Heart left ventricle (tissue), 16 donors: ENCODE data around the gene CNN2. TPM values are rescaled to one million over a fixed set of nuclear protein-coding genes. Genes with fewer than 3 reads are reported as not detected.

ENCODE experiments used
- ATAC-seq, 4 donors: fragments of 200-7000 bp; cut with Tn5 transposase; one replicate each; pipeline ENCODE4 v1.9.1; 2020 to 2022; ENCODE audit warnings: moderate library complexity in 4 of 4, mild to moderate bottlenecking in 3 of 4, moderate number of reproducible peaks in 1 of 4
- DNase-seq, 5 donors: peaks; one replicate each; pipeline ENCODE4 v3.0.0-alpha.2; 2020
- H3K27ac ChIP-seq, 12 donors: fragments of 200-600 bp; sonication (generic) in 4 of 12; one replicate each; pipeline versions ENCODE4 v1.5.0 to v1.8.0; 2016 to 2022; ENCODE audit warnings: mild to moderate bottlenecking in 2 of 12
- H3K27me3 ChIP-seq, 9 donors: fragments of 200-600 bp; sonication (generic) in 2 of 9; one replicate each; pipeline versions ENCODE4 v1.5.1 to v1.8.0; 2016 to 2022; ENCODE audit warnings: mild to moderate bottlenecking in 3 of 9
- H3K36me3 ChIP-seq, 9 donors: fragments of 200-600 bp; sonication (generic) in 2 of 9; one replicate each; pipeline versions ENCODE4 v1.5.0 to v1.8.0; 2018 to 2022; ENCODE audit warnings: mild to moderate bottlenecking in 2 of 9
- H3K4me1 ChIP-seq, 12 donors: fragments of 200-600 bp; sonication (generic) in 4 of 12; one replicate each; pipeline versions ENCODE4 v1.5.0 to v1.8.0; 2016 to 2022; ENCODE audit warnings: mild to moderate bottlenecking in 3 of 12
- H3K4me3 ChIP-seq, 12 donors: fragments of 200-600 bp; sonication (generic) in 4 of 12; one replicate each; pipeline versions ENCODE4 v1.5.0 to v1.8.0; 2017 to 2022; ENCODE audit warnings: mild to moderate bottlenecking in 9 of 12, moderate library complexity in 4 of 12
- H3K9me3 ChIP-seq, 12 donors: fragments of 200-600 bp; sonication (generic) in 4 of 12; one replicate each; pipeline versions ENCODE4 v1.5.0 to v1.8.0; 2016 to 2022; ENCODE audit warnings: mild to moderate bottlenecking in 1 of 12
- POLR2A ChIP-seq, 2 donors: fragments of 450-650 bp; IDR thresholded peaks; one replicate each; pipeline ENCODE4 v1.6.1; 2017; ENCODE audit warnings: antibody characterized with exemption in 2 of 2, mild to moderate bottlenecking in 2 of 2, moderate library complexity in 2 of 2
- WGBS, 4 donors: extraction: QIAGEN DNeasy Blood & Tissue Kit in 2 of 4; methylation state at CpG; one replicate each; pipeline versions ENCODE4 v1.1.5 to v1.1.7; 2013 to 2018; 5-methylcytosine and 5-hydroxymethylcytosine counted together
- intact Hi-C, 10 donors: fragments of 100-400 bp; cut with DNase I; formaldehyde crosslinking; loops; one replicate each; pipeline versions ENCODE4 v1.11.1 to v1.14.2; 2022
- polyA plus RNA-seq, 2 donors: library from polyadenylated mRNA; stranded (reverse); fragments of 200-250 nt; gene quantifications; one replicate each; pipeline ENCODE4 v1.2.3, GENCODE V29; 2013
- total RNA-seq, 9 donors: library from RNA; depleted of rRNA in 2 of 9; stranded (reverse); fragments of >200 nt in 2 of 9; fragmentation: NEBNext Ultra II Directional in 3 of 9; extraction: Animal tissue kit (Norgen Biotek cat#: 25700) in 3 of 9; gene quantifications; one replicate each; pipeline versions ENCODE4 v1.1.0 to v1.2.4, GENCODE V29; 2016 to 2023
- TF ChIP-seq, protein P1 (sequence below), 12 donors: fragments of 200-600 bp; sonication (generic) in 4 of 12; IDR thresholded peaks; one replicate each; pipeline versions ENCODE4 v1.5.0 to v1.8.0; 2018 to 2022; ENCODE audit warnings: antibody characterized with exemption in 12 of 12, mild to moderate bottlenecking in 5 of 12
- donor health status: ischemic (EF 13 %, LVEDD 7.1; RV severe dilation, severe dysfunction).
- donor health status: healthy with polysubstance abuse.
- donor health status: DM: no; HTN: yes; CAD: no.
- donor health status: DM: no; HTN: no; CAD: no.
- donor health status: ischemic (EF 25% LVEDD 6.9; RV normal size, moderate dysfunction).
- donor health status: ischemic (EF 25% LVEDD 5.7; RV mildly dilated, moderate dysfunction).
- donor health status: healthy.
- donor health status: DM: yes; HTN: yes; CAD: no.
- donor health status: ischemic (EF 35%, LVEDD 5.7; RV mildly dilated, moderate dysfunction).
- donor health status: nonischemic (EF 11% LVEDD 7.7; RV severe dilation, severe dysfunction).
- donor health status: DM: yes; HTN: yes; CAD: no.
- donor health status: PGD.
- donor health status: ischemic (EF 29% LVEDD 5.4; RV normal size, mild dysfunction).
- donor health status: nonischemic (EF 23%, LVEDD 6.1; RV moderate dilation, normal function).

CNN2 gene
- total and polyA plus RNA-seq, 11 donors = 26.2 to 98.5 (median 58.2) TPM

- Histone ChIP-seq H3K9me3 (no peaks in the 10 kb centered on the region), H3K36me3 (peaks cover 0 to 44% (median 19%) of the 10 kb centered on the region in 9 donors), H3K27ac (no peak overlapping the region), H3K4me1 (peaks cover 3 to 30% (median 19%) of the 10 kb centered on the region in 12 donors), H3K27me3 (no peaks in the 10 kb centered on the region), H3K4me3 (no peak overlapping the region)
- WGBS, 4 donors = 91 to 93% (median 92%) methylated on average over 11 to 14 of the region's 14 CpGs
- no peak for DNase-seq
- ATAC-seq = no peak
- TF ChIP-seq, protein P1, sequence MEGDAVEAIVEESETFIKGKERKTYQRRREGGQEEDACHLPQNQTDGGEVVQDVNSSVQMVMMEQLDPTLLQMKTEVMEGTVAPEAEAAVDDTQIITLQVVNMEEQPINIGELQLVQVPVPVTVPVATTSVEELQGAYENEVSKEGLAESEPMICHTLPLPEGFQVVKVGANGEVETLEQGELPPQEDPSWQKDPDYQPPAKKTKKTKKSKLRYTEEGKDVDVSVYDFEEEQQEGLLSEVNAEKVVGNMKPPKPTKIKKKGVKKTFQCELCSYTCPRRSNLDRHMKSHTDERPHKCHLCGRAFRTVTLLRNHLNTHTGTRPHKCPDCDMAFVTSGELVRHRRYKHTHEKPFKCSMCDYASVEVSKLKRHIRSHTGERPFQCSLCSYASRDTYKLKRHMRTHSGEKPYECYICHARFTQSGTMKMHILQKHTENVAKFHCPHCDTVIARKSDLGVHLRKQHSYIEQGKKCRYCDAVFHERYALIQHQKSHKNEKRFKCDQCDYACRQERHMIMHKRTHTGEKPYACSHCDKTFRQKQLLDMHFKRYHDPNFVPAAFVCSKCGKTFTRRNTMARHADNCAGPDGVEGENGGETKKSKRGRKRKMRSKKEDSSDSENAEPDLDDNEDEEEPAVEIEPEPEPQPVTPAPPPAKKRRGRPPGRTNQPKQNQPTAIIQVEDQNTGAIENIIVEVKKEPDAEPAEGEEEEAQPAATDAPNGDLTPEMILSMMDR (IDR thresholded peaks at IDR 0.05) = no peak
- TF ChIP-seq POLR2A (IDR thresholded peaks at IDR 0.05) = no peak
- intact Hi-C loops = loop anchor here in 3 of 10 donors (5.0 to 10.0 kb wide), 3 partner anchors 121 to 214 kb away; no protein-coding TSS in a partner anchor
Observed at GRCh38 chr19:986083-986482, 40.3 kb upstream of the CNN2 start.

DNA sequence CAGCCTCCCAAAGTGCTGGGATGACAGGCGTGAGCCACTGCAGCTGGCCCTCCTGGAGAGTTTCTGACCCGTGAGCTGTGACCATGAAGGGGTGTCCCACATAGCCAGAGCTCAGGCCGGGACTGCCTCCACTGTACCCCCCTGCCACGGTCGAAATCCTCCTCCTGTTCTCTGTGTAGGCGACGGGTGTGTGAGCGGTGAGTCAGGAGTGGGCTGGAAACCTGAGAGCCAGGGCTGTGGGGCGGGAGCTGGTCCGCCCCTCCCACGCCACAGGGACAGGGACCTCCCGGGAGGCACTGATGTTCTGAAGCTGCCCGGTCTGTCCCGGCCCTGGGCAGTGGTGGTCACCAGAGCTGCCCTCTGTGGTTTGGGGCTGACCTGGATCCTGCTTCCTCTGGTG is 38.3 kb upstream of the CNN2 start:
- H3K9me3 ChIP-seq = no peaks in the 10 kb centered on the region
- H3K36me3 ChIP-seq = peaks cover 0 to 57% (median 19%) of the 10 kb centered on the region in 9 donors
- no peak for DNase-seq
- H3K27ac ChIP-seq = no peak overlapping the region
- intact Hi-C loops = loop anchor here in 3 of 10 donors (5.0 to 10.0 kb wide), 3 partner anchors 123 to 216 kb away; no protein-coding TSS in a partner anchor
- ATAC-seq = no peak
- H3K27me3 ChIP-seq = no peaks in the 10 kb centered on the region
- 82 to 86% (median 82%) methylated on average over 10 to 14 of the region's 14 CpGs for WGBS, 4 donors
- TF ChIP-seq, protein P1 (IDR thresholded peaks at IDR 0.05) = no peak
- TF ChIP-seq POLR2A (IDR thresholded peaks at IDR 0.05) = no peak
- H3K4me3 ChIP-seq = no peak overlapping the region
- peaks cover 0 to 22% (median 14%) of the 10 kb centered on the region in 12 donors for H3K4me1 ChIP-seq

GRCh38 chr19:988510-988909 is 37.9 kb upstream of the CNN2 start:
- no peak for TF ChIP-seq POLR2A (IDR thresholded peaks at IDR 0.05)
- TF ChIP-seq, protein P1 (IDR thresholded peaks at IDR 0.05) = no peak
- Histone ChIP-seq H3K27ac (no peak overlapping the region), H3K27me3 (no peaks in the 10 kb centered on the region), H3K4me3 (no peak overlapping the region), H3K9me3 (no peaks in the 10 kb centered on the region), H3K4me1 (peaks cover 0 to 17% (median 11%) of the 10 kb centered on the region in 12 donors), H3K36me3 (peaks cover 0 to 61% (median 19%) of the 10 kb centered on the region in 9 donors)
- WGBS, 4 donors = 88 to 90% (median 89%) methylated on average over 11 to 15 of the region's 15 CpGs
- DNase-seq (no peak), ATAC-seq (no peak)
- intact Hi-C loops = loop anchor here in 3 of 10 donors (5.0 to 10.0 kb wide), 3 partner anchors 124 to 216 kb away; no protein-coding TSS in a partner anchor

DNA sequence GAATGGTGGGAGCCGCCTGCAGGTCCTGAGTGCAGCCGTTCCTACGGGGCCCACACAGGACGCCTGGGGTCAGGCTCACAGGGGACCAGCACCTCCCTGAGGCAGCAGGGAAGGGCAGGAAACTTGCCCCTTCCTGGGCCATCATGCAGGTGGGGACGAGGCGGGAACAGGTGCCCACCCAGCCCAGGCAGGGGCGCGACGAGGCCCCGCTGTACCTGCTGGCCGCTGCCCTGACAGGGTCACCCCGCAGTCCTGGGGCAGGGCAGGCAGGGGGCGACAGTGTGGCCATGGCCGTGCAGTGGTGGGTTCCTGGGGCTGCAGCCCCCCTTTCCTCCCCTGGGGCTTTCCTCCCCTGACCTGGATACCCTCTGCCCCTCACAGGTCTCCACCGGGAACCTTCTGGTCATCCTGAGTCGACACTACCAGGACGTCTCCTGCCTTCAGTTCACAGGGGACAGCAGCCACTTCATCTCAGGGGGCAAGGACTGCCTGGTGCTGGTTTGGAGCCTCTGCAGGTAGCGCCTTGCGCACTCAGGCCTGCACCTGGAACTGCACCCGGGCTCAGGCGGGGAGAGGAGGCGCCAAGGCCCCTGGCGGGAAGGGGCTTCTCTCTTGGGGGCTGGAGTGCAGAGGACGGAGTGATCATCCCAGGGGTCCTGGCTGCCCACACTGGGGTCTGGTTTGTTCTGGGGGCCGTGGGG is 36.9 kb upstream of the CNN2 start:
- WGBS, 4 donors = 90 to 92% (median 91%) methylated on average over 25 of the region's 25 CpGs
- intact Hi-C loops = loop anchor here in 3 of 10 donors (5.0 to 10.0 kb wide), 3 partner anchors 125 to 217 kb away; no protein-coding TSS in a partner anchor
- Histone ChIP-seq H3K27me3 (no peaks in the 10 kb centered on the region), H3K36me3 (peaks cover 0 to 70% (median 19%) of the 10 kb centered on the region in 9 donors), H3K27ac (no peak overlapping the region), H3K4me1 (peaks cover 0 to 11% (median 6%) of the 10 kb centered on the region in 12 donors), H3K9me3 (no peaks in the 10 kb centered on the region), H3K4me3 (no peak overlapping the region)
- no peak for DNase-seq
- TF ChIP-seq, protein P1 (IDR thresholded peaks at IDR 0.05) = peak in 2 of 12 donors; percentile 12 to 24
- no peak for TF ChIP-seq POLR2A (IDR thresholded peaks at IDR 0.05)
- no peak for ATAC-seq
